NCI-H2171 (cell line): Measurements from ENCODE around the gene OR2AE1.

Source experiments
- DNase-seq: peaks from one replicate; lab custom pipeline; 2025; lab: John Stamatoyannopoulos, UW

The OR2AE1 gene

DNA sequence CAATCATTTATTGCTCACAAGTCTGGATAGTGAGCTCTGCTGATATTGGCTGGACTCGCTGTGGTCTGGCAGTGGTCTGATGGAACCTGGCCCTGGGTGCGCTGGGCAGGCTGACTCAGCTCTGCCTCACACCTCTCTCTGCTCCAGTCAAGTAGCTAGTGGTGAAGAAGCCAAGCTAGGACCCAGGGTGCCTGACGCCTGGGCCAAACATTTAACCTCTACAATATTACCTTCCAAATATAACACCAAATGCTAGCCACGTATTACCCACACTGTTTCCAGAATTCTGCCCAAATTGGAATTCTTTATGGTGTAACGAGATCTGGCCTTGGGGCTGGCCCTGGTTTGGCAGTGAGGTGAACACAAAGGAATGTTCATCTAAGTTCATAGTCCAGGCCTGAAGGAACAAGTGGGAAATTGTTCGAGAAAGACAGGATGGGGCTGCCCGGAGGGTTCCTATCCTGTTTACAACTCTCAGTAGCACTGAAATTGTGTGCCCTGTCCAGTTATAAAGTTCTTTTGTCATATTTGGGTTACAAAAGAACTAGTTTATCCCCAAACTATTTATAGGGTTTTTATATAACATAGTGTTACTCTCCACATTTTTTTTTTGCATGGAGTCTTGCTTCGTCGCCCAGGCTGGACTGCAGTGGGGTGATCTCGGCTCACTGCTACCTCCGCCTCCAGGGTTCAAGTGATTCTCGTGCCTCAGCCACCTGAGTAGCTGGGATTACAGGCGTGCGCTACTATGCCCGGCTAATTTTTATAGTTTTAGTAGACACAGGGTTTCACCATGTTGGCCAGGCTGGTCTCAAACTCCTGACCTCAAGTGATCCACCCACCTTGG lies 16.3 kb downstream of the OR2AE1 start:
- DNase-seq, result no peak

- no peak for DNase-seq
Observed at GRCh38 chr7:99855236-99855635, 21.6 kb downstream of the OR2AE1 start.

DNA sequence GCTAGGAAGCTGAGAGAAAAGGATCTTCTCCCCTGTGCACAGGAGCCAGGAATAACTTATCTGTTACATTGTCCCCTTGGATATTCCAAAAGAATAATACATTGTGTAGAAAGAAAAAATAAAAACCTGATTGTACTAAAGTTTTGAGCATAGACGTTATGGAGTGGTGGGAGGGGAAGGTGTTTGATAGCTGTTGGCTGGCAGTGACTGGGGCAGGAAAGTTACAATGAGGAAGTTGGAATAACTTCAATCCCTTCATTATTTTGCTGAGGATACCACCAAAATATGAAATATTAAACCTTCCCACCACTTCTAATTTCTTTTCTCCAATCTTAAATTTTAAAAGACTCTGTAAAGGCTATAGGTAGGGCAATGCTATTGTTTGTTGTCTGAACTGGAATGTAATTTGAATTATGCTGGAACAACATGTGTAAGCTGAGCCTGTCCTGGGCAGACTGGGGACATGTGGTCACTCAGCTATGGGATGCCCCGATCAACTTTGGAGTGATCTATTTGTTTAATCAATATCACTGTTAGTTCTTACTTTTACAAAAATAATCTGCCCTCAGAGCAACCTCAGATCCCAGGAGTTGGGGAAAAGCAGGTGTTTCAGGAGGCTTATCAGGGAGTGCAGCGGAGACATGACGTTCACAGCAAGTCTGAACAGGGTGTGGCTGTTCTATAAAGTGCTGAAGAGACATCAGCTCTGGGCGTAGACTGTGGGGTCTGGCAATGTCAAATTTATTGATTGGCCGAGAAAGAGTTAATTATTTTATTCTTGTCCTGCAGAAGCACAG lies 28.2 kb downstream of the OR2AE1 start:
- no peak for DNase-seq

DNA sequence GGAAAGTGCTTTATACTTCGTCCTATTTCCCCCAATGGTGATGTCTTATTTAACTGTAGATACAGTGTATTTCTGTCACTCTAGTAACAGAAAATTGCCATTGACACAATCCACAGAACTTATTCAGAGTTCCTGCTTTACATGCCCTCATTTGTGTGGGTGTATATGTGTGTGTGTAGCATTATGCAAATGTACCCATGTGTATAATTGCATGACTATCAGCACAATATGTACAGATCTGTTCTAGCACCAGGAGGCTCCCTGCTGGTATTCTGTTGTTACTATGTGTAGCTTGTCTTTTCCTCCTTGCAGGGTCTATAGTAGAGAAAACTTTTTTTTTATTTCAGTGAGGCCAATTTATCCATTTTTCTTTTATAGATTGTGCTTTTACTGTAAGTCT lies 32.5 kb downstream of the OR2AE1 start:
- DNase-seq, result no peak

DNA sequence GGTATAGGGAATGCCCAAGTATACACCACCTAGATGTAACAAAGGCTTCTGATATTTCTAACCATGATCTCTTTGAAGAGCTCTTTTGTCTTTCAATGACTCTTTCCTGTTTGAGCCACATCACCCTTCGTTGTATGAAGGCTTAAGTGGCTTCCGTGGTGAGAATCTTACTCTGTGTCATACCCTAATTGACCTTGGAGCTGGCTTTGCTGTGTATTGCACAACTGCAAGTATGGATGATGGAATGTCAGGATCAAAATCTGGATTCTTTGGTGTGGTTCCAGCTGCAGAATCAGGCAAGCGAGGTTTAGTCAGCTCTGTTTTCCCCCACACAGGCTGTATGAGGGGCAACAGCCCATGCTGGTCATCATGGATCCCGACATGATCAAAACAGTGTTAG lies 33.0 kb downstream of the OR2AE1 start:
- DNase-seq, result no peak

DNA sequence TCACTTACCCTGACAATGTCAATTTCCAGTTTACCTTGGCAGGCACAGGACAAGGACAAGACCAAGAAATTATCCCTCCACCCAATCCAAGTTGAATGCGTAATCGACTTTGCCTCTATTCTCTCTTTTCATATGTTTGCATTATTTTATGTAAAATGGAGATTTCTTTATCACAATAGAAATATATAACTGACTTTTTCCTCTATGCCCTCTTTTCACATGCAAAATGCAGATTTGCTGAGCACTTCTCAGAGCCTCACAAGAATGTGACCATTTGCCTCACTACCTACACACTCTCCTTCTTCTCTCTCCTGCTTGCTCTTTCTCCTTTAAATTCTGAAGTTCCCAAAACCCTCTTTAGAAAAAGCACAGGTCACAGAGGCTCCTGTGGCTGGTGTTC lies 33.9 kb downstream of the OR2AE1 start:
- no peak for DNase-seq

DNA sequence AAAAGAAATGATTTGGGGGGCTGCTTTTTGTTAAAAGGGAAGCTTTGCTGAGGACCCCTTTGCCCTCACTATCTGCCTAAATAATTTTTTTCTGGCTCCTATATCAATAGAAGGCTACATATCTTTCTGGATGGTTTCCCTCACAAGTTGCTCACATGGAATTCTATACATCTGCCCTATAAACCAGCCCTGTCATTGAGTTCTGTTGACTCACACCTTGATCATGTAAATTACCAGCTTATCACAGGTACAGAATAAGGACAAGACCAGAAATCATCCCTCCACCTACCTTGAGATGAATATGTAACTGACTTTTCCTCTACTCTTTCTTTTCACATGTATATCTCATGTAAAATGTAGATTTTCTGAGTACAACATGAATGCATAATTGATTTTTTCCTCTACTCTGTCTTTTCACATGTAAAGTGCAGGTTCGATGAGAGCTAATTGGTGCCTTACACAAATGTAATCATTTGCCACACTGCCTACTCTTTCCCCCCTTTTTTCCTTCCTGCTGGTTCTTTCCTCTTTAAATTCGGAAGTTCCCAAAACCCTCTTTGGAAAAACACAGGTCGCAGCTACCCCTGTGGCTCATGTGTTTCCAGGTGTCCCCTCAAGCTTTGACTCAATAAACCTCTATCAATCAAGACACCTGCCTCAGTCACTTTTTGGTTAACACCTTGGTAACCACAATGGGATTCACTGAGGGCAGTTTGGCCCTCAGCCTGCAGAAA lies 36.5 kb downstream of the OR2AE1 start:
- no peak for DNase-seq

GRCh38 chr7:99839287-99840021 lies 37.4 kb downstream of the OR2AE1 start:
- no peak for DNase-seq

- DNase-seq, result no peak
Observed at GRCh38 chr7:99837649-99838361, 39.0 kb downstream of the OR2AE1 start.

DNA sequence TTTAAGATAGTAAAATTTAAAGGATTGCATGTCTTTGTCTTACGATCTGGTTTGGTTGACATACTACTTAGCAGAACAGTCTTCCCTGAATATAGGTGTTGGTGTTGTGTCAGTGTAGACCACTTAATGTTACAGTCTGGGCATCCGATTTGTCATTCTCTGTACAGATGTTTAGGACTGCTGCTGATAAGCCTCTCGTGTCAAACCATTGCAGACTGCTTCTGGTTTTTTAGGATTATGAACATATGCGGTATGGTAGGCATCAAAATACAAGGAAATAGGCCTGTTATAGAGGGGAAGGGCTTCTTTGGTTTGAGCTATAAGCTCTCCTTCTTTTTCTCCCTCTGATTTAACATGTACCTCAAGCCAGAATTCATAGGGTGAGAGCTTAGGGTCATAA lies 41.6 kb downstream of the OR2AE1 start:
- DNase-seq, result no peak

DNA sequence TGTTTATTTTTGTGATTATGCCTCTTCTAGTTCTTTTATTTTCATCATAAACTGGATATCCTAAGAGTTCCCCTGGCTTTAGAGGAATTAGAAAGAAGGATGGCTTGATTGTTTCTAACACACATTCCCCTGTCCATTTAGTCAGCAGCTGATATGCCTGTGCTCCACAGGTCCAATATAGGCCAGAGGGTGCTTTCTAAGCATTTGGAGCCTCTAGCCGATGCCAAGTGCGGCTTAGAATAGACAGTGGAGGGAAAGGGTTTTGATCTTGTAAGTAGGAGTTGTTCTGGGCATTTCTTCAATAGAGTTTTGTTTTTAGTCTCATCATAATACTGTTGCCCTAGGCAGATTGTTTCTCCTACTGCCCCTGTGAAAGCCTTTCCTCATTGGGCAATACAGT lies 42.5 kb downstream of the OR2AE1 start:
- no peak for DNase-seq

DNA sequence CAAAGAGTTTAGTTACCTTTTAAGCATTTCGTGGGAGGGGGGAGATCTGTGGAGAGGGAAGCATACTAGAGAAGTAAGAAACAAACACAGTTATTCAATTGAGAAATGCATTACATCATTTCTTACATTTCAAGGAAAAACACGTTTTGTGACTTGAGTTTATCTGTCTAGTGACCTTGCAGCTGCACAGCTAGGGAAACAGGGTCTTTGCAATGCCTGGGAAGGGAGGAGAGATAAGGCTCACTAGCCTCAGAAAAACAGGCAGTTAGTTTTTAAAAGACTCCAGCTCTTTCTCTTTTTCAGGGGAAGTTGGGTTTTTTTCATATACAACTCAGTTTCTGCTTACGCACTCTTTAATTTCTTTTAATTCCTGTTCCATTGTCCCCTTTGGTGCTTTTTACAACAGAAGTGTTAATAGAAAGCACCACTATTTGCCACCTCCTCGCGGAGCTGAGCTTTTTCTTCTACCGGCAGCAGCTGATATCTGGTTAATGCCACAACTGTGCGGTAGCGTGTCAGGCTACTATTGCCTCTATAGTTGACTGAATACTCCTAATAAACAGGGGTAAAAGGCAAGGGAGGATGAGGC lies 43.5 kb downstream of the OR2AE1 start:
- DNase-seq, result no peak

DNA sequence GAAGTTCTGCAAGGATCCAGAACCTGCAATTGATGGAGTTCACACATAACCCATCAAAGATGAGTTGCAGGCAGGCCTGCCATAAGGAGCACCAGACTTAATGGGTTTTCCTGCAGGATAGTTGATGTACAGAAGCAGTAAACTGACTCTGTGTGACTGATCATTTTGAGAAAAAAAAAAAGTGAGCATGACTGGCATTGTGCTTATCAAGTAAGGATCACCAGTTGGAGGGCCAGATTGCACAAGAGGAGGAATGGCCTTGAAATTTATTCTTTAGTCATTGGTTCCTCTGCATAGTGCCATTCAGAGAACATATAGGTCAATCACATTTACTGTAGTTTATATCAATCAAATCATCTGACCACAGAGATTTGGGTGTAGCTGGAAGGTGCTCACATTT lies 45.2 kb downstream of the OR2AE1 start:
- no peak for DNase-seq

DNA sequence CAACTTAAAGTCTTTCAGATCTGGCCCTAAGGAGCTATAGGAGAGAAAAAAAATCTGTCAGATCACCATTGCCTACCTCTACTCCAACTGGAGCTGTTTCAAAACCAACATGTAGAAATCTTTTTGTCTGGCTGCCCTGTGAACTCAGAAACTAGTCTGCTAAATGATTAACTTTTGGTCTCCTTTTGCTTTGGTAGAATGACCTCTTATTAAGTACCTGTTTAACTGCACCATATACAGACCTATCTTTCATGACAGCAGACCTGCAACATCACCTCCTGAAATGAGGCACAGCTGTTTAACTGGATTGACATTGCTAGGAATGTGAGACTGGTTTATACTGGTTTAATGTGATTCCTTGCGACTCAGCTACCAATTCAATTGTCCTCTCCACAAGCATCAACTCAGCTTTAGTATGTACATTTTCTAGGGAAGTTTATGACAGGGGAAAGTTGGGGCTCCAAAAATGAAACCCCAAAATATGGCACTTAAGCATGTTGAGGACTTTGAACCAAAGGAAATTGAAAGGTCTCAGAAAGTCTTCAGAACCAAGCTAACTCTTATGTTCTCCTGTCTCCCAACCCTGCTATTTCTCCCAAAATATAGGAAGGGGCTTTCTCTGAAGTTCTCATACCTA lies 47.2 kb downstream of the OR2AE1 start:
- DNase-seq, result no peak

GRCh38 chr7:99828811-99829210 lies 48.0 kb downstream of the OR2AE1 start:
- no peak for DNase-seq

GRCh38 chr7:99827040-99827778 lies 49.6 kb downstream of the OR2AE1 start:
- no peak for DNase-seq
